Keratinocyte (primary cell): ENCODE data around the gene GLOD5. TPM values are rescaled to one million over a fixed set of nuclear protein-coding genes. Genes with fewer than 3 reads are reported as not detected.
"Not testable (repeated sequence)": the region's sequence is repeated elsewhere in the genome, so short reads cannot be mapped to it uniquely, and the experiment has no call there.

Experiments
- DNase-seq: peaks from one replicate; pipeline ENCODE4 v3.0.0-alpha.2; 2011; ENCODE audit warnings: low read depth, missing footprints, low spot score
- FAIRE-seq: peaks from 2 replicates; lab custom pipeline; 2011; peaks lifted over from hg19 to GRCh38; lab: Jason Lieb, UNC
- H2AFZ ChIP-seq: 2 replicates; pipeline ENCODE4 v1.6.0; 2012; ENCODE audit warnings: low read length, control low read depth, inconsistent platforms; ENCODE audit not compliant: control insufficient read depth
- H3K27ac ChIP-seq: 2 replicates; pipeline ENCODE4 v1.5.1; 2011; ENCODE audit warnings: low read length; ENCODE audit not compliant: control insufficient read depth, insufficient read depth
- H3K27me3 ChIP-seq: 3 replicates; pipeline ENCODE4 v1.6.0; 2011; ENCODE audit warnings: low read length; ENCODE audit not compliant: control insufficient read depth, insufficient read depth; ENCODE audit errors: extremely low read depth
- H3K36me3 ChIP-seq, 2 experiments: 2 replicates in 1 of 2; 3 replicates in 1 of 2; pipeline ENCODE4 v1.5.1; 2011; ENCODE audit warnings: low read length in 2 of 2, mild to moderate bottlenecking in 1 of 2; ENCODE audit not compliant: control insufficient read depth in 2 of 2, insufficient read depth in 2 of 2; ENCODE audit errors: extremely low read depth in 1 of 2
- H3K4me1 ChIP-seq: 3 replicates; pipeline ENCODE4 v1.5.1; 2011; ENCODE audit warnings: low read length; ENCODE audit not compliant: control insufficient read depth, insufficient read depth; ENCODE audit errors: extremely low read depth
- H3K4me2 ChIP-seq: 3 replicates; pipeline ENCODE4 v1.6.0; 2011; ENCODE audit warnings: low read depth, low read length; ENCODE audit not compliant: control insufficient read depth, insufficient read depth; ENCODE audit errors: extremely low read depth
- H3K4me3 ChIP-seq, 3 experiments: fragments of 200-600 bp in 1 of 3; sonication (generic) in 1 of 3; 2 replicates in 2 of 3; 3 replicates in 1 of 3; pipeline ENCODE4 v1.5.1; 2011 to 2016; ENCODE audit warnings: low read length in 3 of 3, mild to moderate bottlenecking in 3 of 3, control low read depth in 2 of 3, inconsistent platforms in 1 of 3, low read depth in 1 of 3, mixed read lengths in 1 of 3, mixed run types in 1 of 3, moderate library complexity in 1 of 3; ENCODE audit not compliant: control insufficient read depth in 2 of 3, insufficient read depth in 2 of 3; ENCODE audit errors: extremely low read depth in 1 of 3
- H3K79me2 ChIP-seq: 2 replicates; pipeline ENCODE4 v1.6.0; 2012; ENCODE audit warnings: low read length; ENCODE audit not compliant: control insufficient read depth, insufficient read depth
- H3K9ac ChIP-seq: 3 replicates; pipeline ENCODE4 v1.6.0; 2011; ENCODE audit warnings: low read length; ENCODE audit not compliant: control insufficient read depth, insufficient read depth; ENCODE audit errors: extremely low read depth
- H3K9me1 ChIP-seq: 3 replicates; pipeline ENCODE4 v1.6.0; 2011; ENCODE audit warnings: low read length; ENCODE audit not compliant: control insufficient read depth, insufficient read depth; ENCODE audit errors: extremely low read depth
- H3K9me3 ChIP-seq: 2 replicates; pipeline ENCODE4 v1.5.1; 2012; ENCODE audit warnings: low read depth, low read length; ENCODE audit not compliant: control insufficient read depth
- H4K20me1 ChIP-seq: 3 replicates; pipeline ENCODE4 v1.6.0; 2011; ENCODE audit warnings: low read length; ENCODE audit not compliant: control insufficient read depth, insufficient read depth; ENCODE audit errors: extremely low read depth
- EZH2 ChIP-seq: IDR thresholded peaks from one replicate; pipeline ENCODE4 v1.6.1; 2012; ENCODE audit warnings: inconsistent platforms, mild to moderate bottlenecking, low read length, moderate library complexity
- dilution Hi-C: fragments of 300-500 bp; cut with MboI; formaldehyde crosslinking; loops from one replicate; pipeline ENCODE4 v1.7.0; 2020; ENCODE audit warnings: low sequenced_read_pairs; ENCODE audit not compliant: extremely low pct_ligation_motif_present
- polyA plus RNA-seq, 5 experiments: library from polyadenylated mRNA; depleted of rRNA in 3 of 5; stranded (reverse) in 3 of 5; stranded (forward) in 1 of 5; unstranded in 1 of 5; fragments of >200 nt; gene quantifications; 1 replicate in 1 of 5; 2 replicates in 3 of 5; 3 replicates in 1 of 5; pipeline versions ENCODE4 v1.2.1 to v1.2.3, GENCODE V29; 2011 to 2012; ENCODE audit warnings: missing spikeins in 2 of 5, low read depth in 1 of 5, low replicate concordance in 1 of 5
- TF ChIP-seq, protein P1 (sequence below), 3 experiments: IDR thresholded peaks in 1 of 3; conservative IDR thresholded peaks in 1 of 3; optimal IDR thresholded peaks in 1 of 3; 2 replicates in 2 of 3; 3 replicates in 1 of 3; pipeline versions ENCODE3 to v1.5.1; 2011; ENCODE audit warnings: low read length in 3 of 3, mild to moderate bottlenecking in 3 of 3, moderate library complexity in 2 of 3, control low read depth in 1 of 3, inconsistent platforms in 1 of 3; ENCODE audit not compliant: insufficient read depth in 2 of 3; ENCODE audit errors: extremely low read depth in 1 of 3

GLOD5 gene
- polyA plus RNA-seq, 1 donor (not counting 4 experiments of a cell fraction or from before 2014, with no cell fraction given) = not detected

DNA sequence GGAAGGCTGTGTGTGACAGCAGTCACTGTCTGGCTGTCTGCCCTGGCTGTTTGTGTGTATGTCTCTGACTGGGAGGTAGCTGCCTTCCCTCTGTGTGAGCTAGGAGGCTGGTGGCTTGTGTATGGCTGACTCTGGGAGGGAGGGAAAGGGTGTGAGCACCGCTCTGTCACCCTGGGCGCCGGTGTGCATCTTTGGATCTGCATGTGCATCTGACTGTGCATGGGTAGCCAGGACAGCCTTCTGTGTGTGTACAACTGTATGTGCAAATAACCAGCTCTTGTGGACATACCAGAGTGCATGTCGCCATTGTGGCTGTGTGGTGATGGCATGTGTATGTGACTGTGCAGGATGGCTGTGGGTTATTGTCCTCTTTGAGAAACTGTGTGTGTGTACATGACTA, 57.3 kb downstream of the GLOD5 start:
- H3K4me1 ChIP-seq = no peaks in the 10 kb centered on the region
- H3K4me2 ChIP-seq = no peak overlapping the region
- H3K79me2 ChIP-seq = no peaks in the 10 kb centered on the region
- H3K9ac ChIP-seq = no peak overlapping the region
- peaks cover 0 to 5% of the 10 kb centered on the region in 2 experiments for H3K36me3 ChIP-seq
- H3K27ac ChIP-seq = no peak overlapping the region
- no peak for DNase-seq
- dilution Hi-C loops = no loop called here
- no peak for FAIRE-seq
- no peaks in the 10 kb centered on the region for H4K20me1 ChIP-seq
- H3K9me1 ChIP-seq = no peaks in the 10 kb centered on the region
- TF ChIP-seq, protein P1, sequence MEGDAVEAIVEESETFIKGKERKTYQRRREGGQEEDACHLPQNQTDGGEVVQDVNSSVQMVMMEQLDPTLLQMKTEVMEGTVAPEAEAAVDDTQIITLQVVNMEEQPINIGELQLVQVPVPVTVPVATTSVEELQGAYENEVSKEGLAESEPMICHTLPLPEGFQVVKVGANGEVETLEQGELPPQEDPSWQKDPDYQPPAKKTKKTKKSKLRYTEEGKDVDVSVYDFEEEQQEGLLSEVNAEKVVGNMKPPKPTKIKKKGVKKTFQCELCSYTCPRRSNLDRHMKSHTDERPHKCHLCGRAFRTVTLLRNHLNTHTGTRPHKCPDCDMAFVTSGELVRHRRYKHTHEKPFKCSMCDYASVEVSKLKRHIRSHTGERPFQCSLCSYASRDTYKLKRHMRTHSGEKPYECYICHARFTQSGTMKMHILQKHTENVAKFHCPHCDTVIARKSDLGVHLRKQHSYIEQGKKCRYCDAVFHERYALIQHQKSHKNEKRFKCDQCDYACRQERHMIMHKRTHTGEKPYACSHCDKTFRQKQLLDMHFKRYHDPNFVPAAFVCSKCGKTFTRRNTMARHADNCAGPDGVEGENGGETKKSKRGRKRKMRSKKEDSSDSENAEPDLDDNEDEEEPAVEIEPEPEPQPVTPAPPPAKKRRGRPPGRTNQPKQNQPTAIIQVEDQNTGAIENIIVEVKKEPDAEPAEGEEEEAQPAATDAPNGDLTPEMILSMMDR (optimal IDR thresholded peaks at IDR 0.05 in 1 of 3, IDR thresholded peaks at IDR 0.05 in 1 of 3, conservative IDR thresholded peaks at IDR 0.05 in 1 of 3; ENCODE audit: extremely low read depth in 1 of 3, insufficient read depth in 2 of 3, low read length in 3 of 3) = no peak
- no peak for TF ChIP-seq EZH2
- H3K27me3 ChIP-seq = no peaks in the 10 kb centered on the region
- no peak overlapping the region for H3K4me3 ChIP-seq
- H2AFZ ChIP-seq = no peak overlapping the region
- no peaks in the 10 kb centered on the region for H3K9me3 ChIP-seq

DNA sequence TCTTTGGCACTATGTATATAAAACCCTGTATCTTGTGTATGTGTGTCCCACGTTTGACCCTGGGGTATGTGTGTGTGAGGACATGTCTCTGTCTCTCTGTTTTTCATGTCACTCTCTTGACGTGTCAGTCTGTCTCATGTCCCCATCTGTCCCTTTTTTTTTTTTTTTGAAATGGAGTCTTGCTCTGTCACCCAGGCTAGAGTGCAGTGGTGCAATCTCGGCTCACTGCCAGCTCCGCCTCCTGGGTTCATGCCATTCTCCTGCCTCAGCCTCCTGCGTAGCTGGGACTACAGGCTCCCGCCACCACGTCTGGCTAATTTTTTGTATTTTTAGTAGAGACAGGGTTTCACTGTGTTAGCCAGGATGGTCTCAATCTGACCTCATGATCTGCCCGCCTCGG, 57.8 kb downstream of the GLOD5 start:
- dilution Hi-C loops, H3K27me3 ChIP-seq, H3K4me3 ChIP-seq, H3K4me2 ChIP-seq, DNase-seq, H3K9me1 ChIP-seq, H3K9ac ChIP-seq, H3K27ac ChIP-seq, H3K36me3 ChIP-seq, H2AFZ ChIP-seq, H4K20me1 ChIP-seq, H3K4me1 ChIP-seq, H3K9me3 ChIP-seq, H3K79me2 ChIP-seq, FAIRE-seq: not testable (repeated sequence)

DNA sequence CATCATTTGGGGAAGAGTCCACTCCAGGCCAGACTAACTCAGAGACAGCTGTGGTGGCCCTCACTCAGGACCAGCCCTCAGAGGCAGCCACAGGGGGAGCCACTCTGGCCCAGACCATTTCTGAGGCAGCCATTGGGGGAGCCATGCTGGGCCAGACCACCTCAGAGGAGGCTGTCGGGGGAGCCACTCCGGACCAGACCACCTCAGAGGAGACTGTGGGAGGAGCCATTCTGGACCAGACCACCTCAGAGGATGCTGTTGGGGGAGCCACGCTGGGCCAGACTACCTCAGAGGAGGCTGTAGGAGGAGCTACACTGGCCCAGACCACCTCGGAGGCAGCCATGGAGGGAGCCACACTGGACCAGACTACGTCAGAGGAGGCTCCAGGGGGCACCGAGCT, 61.5 kb downstream of the GLOD5 start:
- Histone ChIP-seq H3K4me2 (no peak overlapping the region), H4K20me1 (no peaks in the 10 kb centered on the region), H3K9ac (no peak overlapping the region), H3K9me1 (no peaks in the 10 kb centered on the region), H3K79me2 (no peaks in the 10 kb centered on the region), H2AFZ (no peak overlapping the region), H3K9me3 (no peaks in the 10 kb centered on the region), H3K36me3 (no peaks in the 10 kb centered on the region), H3K27me3 (no peaks in the 10 kb centered on the region), H3K4me1 (no peaks in the 10 kb centered on the region), H3K4me3 (no peak overlapping the region), H3K27ac (no peak overlapping the region)
- FAIRE-seq = no peak
- DNase-seq = no peak
- TF ChIP-seq, protein P1 (optimal IDR thresholded peaks at IDR 0.05 in 1 of 3, IDR thresholded peaks at IDR 0.05 in 1 of 3, conservative IDR thresholded peaks at IDR 0.05 in 1 of 3; ENCODE audit: extremely low read depth in 1 of 3, insufficient read depth in 2 of 3, low read length in 3 of 3) = no peak
- no peak for TF ChIP-seq EZH2
- dilution Hi-C loops = no loop called here
